NT2/D1 (cell line): Measurements from ENCODE around the gene BDNF.
"Not testable (repeated sequence)": the region's sequence is repeated elsewhere in the genome, so short reads cannot be mapped to it uniquely, and the experiment has no call there.

ENCODE experiments used
- YY1 ChIP-seq: IDR thresholded peaks from 2 replicates; pipeline ENCODE4 v1.6.1; 2011; ENCODE audit not compliant: insufficient read length, insufficient read depth
- ZNF274 ChIP-seq: IDR thresholded peaks from 2 replicates; pipeline ENCODE4 v1.6.1; 2011; ENCODE audit warnings: mild to moderate bottlenecking, low read depth, low read length

DNA sequence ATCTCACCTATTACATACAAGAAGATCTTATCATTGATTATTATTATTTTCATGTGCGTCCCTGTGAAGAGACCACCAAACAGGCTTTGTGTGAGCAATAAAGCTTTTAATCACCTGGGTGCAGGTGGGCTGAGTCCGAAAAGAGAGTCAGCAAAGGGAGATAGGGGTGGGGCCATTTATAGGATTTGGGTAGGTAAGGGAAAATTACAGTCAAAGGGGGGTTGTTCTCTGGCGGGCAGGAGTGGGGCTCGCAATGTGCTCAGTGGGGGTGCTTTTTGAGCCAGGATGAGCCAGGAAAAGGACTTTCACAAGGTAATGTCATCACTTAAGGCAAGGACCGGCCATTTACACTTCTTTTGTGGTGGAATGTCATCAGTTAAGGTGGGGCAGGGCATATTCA, 71.2 kb downstream of the BDNF start:
- TF ChIP-seq YY1, ZNF274: not testable (repeated sequence)
